ENCODE data around the gene GNAQ.

DNA sequence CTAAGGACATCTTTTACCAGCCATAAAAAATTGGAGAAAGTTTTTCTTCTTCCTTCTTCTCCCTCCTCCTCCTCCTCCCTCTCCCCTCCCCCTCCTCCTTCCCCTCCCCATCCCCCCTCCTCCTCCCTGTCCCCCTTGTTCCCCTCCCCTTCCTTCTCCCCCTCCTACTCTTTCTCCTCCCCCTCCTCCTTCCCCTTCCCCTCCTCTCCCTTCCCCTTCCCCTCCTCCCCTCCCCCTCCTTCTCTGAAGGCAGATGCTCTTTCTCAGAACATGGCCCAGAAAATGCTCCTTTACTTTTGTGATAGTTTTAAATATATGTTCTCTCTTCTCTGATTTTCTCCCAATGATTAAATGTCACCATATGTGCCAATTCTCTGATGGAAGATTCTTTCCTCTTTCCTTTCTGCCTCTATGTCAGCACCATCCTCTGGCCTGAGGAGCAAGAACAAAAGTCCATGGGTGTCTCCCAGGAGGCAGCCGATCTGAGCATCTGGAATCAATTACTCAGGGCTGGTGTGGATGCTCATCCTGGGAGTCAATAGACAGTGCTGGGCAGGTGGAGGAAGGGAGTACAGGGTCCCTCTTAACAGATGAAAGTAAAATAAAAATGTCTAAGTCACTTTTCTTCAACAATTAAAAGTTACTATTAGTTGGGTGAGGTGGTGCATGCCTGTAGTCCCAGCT is 320.5 kb downstream of the GNAQ start:
- TF ChIP-seq ZNF138 (CRISPR knock-in tag; conservative IDR thresholded peaks at IDR 0.05) (no peak), FOXJ3 (CRISPR knock-in tag; IDR thresholded peaks at IDR 0.05; ENCODE audit: borderline replicate concordance) (no peak), SMAD3 (CRISPR knock-in tag; IDR thresholded peaks at IDR 0.05; ENCODE audit: borderline replicate concordance) (no peak), GABPB1 (CRISPR knock-in tag; IDR thresholded peaks at IDR 0.05) (no peak)
- TF ChIP-seq, protein P1, sequence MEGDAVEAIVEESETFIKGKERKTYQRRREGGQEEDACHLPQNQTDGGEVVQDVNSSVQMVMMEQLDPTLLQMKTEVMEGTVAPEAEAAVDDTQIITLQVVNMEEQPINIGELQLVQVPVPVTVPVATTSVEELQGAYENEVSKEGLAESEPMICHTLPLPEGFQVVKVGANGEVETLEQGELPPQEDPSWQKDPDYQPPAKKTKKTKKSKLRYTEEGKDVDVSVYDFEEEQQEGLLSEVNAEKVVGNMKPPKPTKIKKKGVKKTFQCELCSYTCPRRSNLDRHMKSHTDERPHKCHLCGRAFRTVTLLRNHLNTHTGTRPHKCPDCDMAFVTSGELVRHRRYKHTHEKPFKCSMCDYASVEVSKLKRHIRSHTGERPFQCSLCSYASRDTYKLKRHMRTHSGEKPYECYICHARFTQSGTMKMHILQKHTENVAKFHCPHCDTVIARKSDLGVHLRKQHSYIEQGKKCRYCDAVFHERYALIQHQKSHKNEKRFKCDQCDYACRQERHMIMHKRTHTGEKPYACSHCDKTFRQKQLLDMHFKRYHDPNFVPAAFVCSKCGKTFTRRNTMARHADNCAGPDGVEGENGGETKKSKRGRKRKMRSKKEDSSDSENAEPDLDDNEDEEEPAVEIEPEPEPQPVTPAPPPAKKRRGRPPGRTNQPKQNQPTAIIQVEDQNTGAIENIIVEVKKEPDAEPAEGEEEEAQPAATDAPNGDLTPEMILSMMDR (IDR thresholded peaks at IDR 0.05) = no peak

Data from WTC11 (cell line).